Thymus (tissue), 11 donors: ENCODE results near the gene SFMBT1. TPM values are rescaled to one million over a fixed set of nuclear protein-coding genes. Genes with fewer than 3 reads are reported as not detected.

Experiments
- DNase-seq, 9 donors: peaks; one replicate each; pipeline ENCODE4 v3.0.0-alpha.2; 2013; ENCODE audit warnings: low spot score in 9 of 9, low read depth in 6 of 9, missing footprints in 1 of 9
- H3K27ac ChIP-seq, 2 donors: one replicate each; pipeline ENCODE4 v1.5.1; 2013; ENCODE audit warnings: control low read depth in 1 of 2, low read depth in 1 of 2, low read length in 1 of 2, mild to moderate bottlenecking in 1 of 2, moderate library complexity in 1 of 2
- H3K27me3 ChIP-seq, 2 donors: one replicate each; pipeline ENCODE4 v1.5.1; 2013; ENCODE audit warnings: low read length in 1 of 2; ENCODE audit not compliant: control insufficient read depth in 2 of 2, insufficient read depth in 1 of 2
- H3K36me3 ChIP-seq, 2 donors: one replicate each; pipeline ENCODE4 v1.5.1; 2013; ENCODE audit warnings: low read length in 1 of 2, mild to moderate bottlenecking in 1 of 2, moderate library complexity in 1 of 2; ENCODE audit not compliant: control insufficient read depth in 2 of 2, insufficient read depth in 2 of 2
- H3K4me1 ChIP-seq, 2 donors: one replicate each; pipeline ENCODE4 v1.5.1; 2013; ENCODE audit warnings: low read length in 2 of 2; ENCODE audit not compliant: control insufficient read depth in 2 of 2, insufficient read depth in 2 of 2
- H3K4me3 ChIP-seq, 2 donors: one replicate each; pipeline ENCODE4 v1.5.1; 2013; ENCODE audit warnings: low read length in 2 of 2, control low read depth in 1 of 2, mild to moderate bottlenecking in 1 of 2
- H3K9me3 ChIP-seq, 2 donors: one replicate each; pipeline ENCODE4 v1.5.1; 2013; ENCODE audit warnings: low read length in 1 of 2, mild to moderate bottlenecking in 1 of 2; ENCODE audit not compliant: control insufficient read depth in 2 of 2, insufficient read depth in 1 of 2
- WGBS: extraction: QIAGEN DNeasy Blood & Tissue Kit; methylation state at CpG from one replicate; pipeline ENCODE4 v1.1.7; 2013; 5-methylcytosine and 5-hydroxymethylcytosine counted together
- polyA plus RNA-seq: library from polyadenylated mRNA; stranded (reverse); fragments of 200-250 nt; gene quantifications from one replicate; pipeline ENCODE4 v1.2.3, GENCODE V29; 2013
- total RNA-seq: library from RNA; stranded (reverse); fragments of 120-200 nt; gene quantifications from one replicate; pipeline ENCODE4 v1.2.4, GENCODE V29; 2013
- donor health status: healthy.

Gene SFMBT1
- total and polyA plus RNA-seq, 2 donors: 6.2 to 6.4 TPM

GRCh38 chr3:53083521-53083920, 37.6 kb upstream of the SFMBT1 start:
- WGBS: 91% methylated on average over 8 of the region's 8 CpGs
- no peaks in the 10 kb centered on the region for H3K27me3 ChIP-seq
- H3K27ac ChIP-seq: no peak overlapping the region
- H3K36me3 ChIP-seq: peaks cover 10 to 17% of the 10 kb centered on the region in 2 donors
- no peak overlapping the region for H3K4me3 ChIP-seq
- peaks cover 0 to 3% of the 10 kb centered on the region in 2 donors for H3K4me1 ChIP-seq
- no peak for DNase-seq
- no peaks in the 10 kb centered on the region for H3K9me3 ChIP-seq

DNA sequence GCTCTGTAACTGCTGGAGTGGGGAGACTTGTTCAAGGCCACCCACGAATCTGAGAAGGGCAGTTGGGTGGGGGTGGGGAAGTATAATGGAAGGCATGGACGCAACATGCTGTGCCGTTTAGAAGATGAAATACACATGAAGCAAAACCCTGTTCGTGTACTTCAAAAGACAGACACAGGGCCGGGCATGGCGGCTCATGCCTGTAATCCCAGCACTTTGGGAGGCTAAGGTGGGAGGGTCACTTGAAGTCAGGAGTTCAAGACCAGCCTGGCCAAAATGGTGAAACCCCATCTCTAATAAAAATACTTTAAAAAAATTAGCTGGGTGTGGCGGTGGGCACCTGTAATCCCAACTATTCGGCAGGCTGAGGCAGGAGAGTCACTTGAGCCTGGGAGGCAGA, 36.9 kb upstream of the SFMBT1 start:
- peaks cover 6 to 17% of the 10 kb centered on the region in 2 donors for H3K36me3 ChIP-seq
- peaks cover 0 to 3% of the 10 kb centered on the region in 2 donors for H3K4me1 ChIP-seq
- no peaks in the 10 kb centered on the region for H3K9me3 ChIP-seq
- WGBS: 85% methylated on average over 8 of the region's 8 CpGs
- no peaks in the 10 kb centered on the region for H3K27me3 ChIP-seq
- DNase-seq: no peak
- H3K4me3 ChIP-seq: no peak overlapping the region
- no peak overlapping the region for H3K27ac ChIP-seq

DNA sequence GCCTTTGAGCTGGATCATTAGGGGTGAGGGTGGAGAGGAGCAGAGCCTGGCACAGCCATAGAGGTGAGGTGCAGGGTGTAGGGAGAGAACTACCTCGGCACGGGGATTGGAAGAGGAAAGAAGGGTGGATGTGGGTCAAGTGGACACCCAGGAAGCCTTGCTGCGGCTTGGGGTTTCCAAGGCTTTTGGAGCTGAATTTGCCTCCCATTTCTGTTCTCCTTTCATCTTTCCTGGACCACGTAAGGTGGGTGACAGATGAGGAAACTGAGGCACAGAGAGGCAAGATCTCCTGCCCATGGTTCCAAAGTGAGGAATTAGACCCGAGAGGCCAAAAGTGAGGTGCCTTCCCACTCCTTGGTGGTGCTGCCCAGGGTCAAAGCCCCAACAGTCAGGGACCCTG, 35.4 kb upstream of the SFMBT1 start:
- no peak overlapping the region for H3K27ac ChIP-seq
- peaks cover 0 to 3% of the 10 kb centered on the region in 2 donors for H3K4me1 ChIP-seq
- peaks cover 6 to 7% of the 10 kb centered on the region in 2 donors for H3K36me3 ChIP-seq
- no peak for DNase-seq
- WGBS: 98% methylated on average over 5 of the region's 5 CpGs
- H3K4me3 ChIP-seq: no peak overlapping the region
- no peaks in the 10 kb centered on the region for H3K27me3 ChIP-seq
- no peaks in the 10 kb centered on the region for H3K9me3 ChIP-seq

DNA sequence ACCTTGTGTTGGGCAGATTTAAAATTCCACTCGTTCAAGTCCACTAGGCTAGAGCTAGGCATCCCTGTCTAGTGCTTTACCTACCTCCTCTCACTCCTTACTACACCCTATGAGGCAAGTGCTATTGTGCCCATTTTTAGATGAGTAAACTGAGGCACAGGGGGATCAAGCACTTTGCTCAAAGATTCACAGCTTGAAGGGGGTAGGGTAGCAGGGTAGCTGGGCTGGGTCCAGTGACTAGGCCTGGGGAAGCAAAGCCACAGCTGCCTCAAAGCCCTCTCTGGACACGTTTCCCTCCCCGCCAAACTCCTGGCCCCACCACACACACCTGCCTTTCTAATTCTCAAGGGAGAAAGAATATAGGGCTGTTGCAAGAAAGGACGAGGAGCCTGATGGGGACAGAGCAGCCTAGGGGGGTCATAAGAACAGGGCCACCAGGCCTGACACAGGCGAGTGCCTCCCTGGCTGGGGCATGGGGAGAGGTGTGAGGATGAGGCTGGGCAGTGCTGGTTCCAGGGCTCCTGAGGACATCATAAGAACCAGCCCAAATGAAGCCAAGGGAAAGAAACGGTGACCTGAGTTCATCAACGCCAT, 34.8 kb upstream of the SFMBT1 start:
- WGBS: 94% methylated on average over 7 of the region's 7 CpGs
- DNase-seq: no peak
- H3K9me3 ChIP-seq: no peaks in the 10 kb centered on the region
- no peaks in the 10 kb centered on the region for H3K27me3 ChIP-seq
- H3K27ac ChIP-seq: no peak overlapping the region
- H3K36me3 ChIP-seq: peaks cover 6 to 7% of the 10 kb centered on the region in 2 donors
- no peak overlapping the region for H3K4me3 ChIP-seq
- peaks cover 0 to 3% of the 10 kb centered on the region in 2 donors for H3K4me1 ChIP-seq

DNA sequence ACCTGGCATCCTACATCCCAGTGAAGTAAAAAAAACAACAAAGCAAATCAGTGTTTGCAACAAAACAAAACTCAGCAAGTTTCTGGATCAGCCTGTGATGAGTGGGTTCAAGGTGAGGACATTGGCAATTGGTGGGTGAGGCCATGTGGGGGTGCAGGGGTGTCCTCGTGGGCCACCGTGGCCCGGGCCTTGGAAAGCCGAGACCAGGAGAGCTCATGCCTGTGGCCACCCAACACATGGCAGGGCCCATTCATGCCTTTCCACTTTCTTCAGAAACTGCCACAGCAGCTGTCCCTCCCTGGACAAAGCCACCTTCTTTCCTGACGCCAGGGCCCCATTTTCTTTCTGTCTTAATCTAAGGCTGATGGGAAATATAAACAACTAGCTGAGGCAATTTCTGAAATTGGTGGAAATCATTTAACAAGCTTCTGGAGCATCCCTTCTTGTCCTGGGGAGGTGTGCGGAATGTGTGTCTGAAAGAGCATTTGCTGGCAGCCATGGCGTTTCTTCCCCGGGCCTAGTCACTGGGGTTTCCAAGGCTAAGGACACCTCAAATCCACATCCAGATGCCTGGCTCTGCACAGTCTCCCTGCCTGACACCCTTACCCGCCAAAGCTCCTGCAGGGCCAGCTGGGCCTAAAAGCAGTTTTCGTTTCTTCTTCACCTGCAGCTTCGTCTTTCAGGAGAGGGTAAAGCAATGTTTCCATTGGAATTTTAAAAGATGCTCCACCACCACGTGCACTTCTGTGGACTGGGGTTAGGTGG, 34.1 kb upstream of the SFMBT1 start:
- 98% methylated on average over 12 of the region's 12 CpGs for WGBS

DNA sequence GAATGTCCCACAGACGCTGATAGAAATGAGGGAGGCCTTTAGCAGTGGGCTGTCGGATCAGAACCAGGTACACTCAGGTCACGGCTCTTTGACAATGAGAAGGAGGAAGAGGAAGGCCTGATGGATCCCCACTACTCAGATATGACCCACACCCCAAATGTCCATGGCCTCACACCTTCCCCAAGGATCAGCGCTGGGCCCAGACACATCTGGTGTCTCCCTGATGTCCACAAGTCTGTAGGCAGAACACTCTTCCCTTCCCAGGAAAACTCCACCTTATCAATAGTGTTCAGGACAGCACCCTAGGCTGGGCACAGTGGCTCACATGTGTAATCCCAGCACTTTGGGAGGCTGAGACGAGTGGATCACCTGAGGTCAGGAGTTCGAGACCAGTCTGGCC, 33.3 kb upstream of the SFMBT1 start:
- no peaks in the 10 kb centered on the region for H3K9me3 ChIP-seq
- no peak overlapping the region for H3K27ac ChIP-seq
- no peak overlapping the region for H3K4me3 ChIP-seq
- WGBS: 98% methylated on average over 6 of the region's 6 CpGs
- H3K4me1 ChIP-seq: peaks cover 0 to 3% of the 10 kb centered on the region in 2 donors
- no peak for DNase-seq
- H3K27me3 ChIP-seq: no peaks in the 10 kb centered on the region
- H3K36me3 ChIP-seq: peaks cover 0 to 4% of the 10 kb centered on the region in 2 donors

More for the DNA sequence above, 34.1 kb upstream of the SFMBT1 start:
- peaks cover 0 to 3% of the 10 kb centered on the region in 2 donors for H3K4me1 ChIP-seq
- H3K36me3 ChIP-seq: peaks cover 4% of the 10 kb centered on the region in 2 donors
- no peaks in the 10 kb centered on the region for H3K27me3 ChIP-seq
- no peaks in the 10 kb centered on the region for H3K9me3 ChIP-seq
- H3K4me3 ChIP-seq: no peak overlapping the region
- H3K27ac ChIP-seq: no peak overlapping the region
- DNase-seq: no peak

DNA sequence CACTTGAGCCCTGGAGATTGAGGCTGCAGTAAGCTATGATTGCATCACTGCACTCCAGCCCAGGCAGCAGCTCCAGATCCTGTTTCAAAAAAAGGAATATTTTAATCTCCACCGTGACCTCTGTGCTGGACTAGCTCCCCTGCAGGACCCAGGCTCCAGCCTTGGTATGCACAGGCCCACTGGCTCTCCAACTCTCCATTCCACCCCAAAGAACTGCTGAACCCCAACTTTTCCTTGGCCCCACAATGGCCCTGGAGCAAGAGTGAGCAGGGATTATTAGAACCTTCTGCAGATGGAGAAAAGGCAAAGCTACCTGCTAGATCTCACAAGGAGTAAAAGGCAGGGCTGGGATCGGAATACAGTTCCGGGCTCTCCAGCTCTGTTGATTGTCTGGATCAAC, 32.8 kb upstream of the SFMBT1 start:
- DNase-seq: no peak
- Histone ChIP-seq H3K9me3 (no peaks in the 10 kb centered on the region), H3K4me1 (peaks cover 0 to 6% of the 10 kb centered on the region in 2 donors), H3K27ac (no peak overlapping the region), H3K27me3 (no peaks in the 10 kb centered on the region), H3K36me3 (no peaks in the 10 kb centered on the region), H3K4me3 (no peak overlapping the region)
- 95% methylated on average over 3 of the region's 3 CpGs for WGBS

DNA sequence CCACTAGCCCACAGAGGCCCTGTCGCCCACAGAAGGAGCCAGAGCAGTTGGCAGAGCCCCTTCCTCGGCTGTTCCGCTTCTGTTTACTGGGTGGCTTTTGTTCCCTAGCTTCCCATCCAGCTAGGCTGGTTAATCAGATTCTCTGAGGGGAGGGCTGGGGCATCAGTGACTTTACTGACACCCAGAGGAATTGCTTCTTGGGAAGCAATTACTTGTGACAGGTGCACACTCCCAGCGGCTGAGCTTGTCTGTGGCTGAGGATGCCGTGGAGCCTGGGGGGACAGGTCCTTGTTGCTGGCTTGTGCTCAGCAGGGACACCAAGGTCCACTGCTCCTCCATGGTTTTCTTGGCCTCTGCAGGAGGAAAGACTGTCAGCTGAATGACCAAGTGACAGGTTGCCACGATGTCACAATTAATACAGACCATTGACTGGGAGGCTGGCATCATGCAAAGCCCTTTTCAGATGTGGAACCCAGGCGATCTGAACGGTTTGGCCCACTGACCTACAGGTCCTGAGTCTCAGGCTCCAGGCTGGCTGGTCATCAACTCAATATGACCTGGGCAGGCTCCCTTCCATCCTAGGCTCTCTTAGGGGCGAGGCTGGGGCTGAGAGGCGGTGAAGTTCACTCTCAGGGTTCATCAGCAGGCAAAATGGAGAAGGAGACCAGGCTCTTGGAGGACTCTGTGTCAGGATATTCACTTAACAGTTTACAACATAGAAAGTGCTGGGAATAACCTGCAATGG, 31.8 kb upstream of the SFMBT1 start:
- no peaks in the 10 kb centered on the region for H3K27me3 ChIP-seq
- DNase-seq: no peak
- H3K4me1 ChIP-seq: peaks cover 3 to 13% of the 10 kb centered on the region in 2 donors
- H3K9me3 ChIP-seq: no peaks in the 10 kb centered on the region
- H3K27ac ChIP-seq: no peak overlapping the region
- no peak overlapping the region for H3K4me3 ChIP-seq
- no peaks in the 10 kb centered on the region for H3K36me3 ChIP-seq
- WGBS: 97% methylated on average over 10 of the region's 10 CpGs

DNA sequence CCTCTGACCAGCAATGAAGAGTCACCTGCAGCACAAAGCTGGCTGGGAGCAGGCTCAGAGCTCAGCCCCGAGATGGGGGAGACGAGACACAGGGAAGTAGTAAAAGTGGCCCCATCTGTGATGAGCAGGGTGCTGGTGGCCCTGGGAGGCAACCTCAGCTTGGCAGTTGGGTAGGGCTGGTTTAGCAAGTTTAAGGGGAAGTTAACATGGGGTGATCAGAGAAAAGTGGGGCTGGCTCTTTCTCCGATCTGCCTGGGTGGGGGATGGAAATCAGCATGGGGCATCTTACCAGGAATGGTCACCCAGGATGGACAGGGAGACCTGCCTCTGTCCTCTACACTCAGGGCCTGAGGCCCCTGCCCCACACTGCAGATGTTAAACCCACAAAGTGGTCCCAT, 29.9 kb upstream of the SFMBT1 start:
- WGBS: 98% methylated on average over 3 of the region's 3 CpGs
- Histone ChIP-seq H3K27ac (no peak overlapping the region), H3K36me3 (no peaks in the 10 kb centered on the region), H3K9me3 (no peaks in the 10 kb centered on the region), H3K4me3 (no peak overlapping the region), H3K4me1 (peaks cover 6 to 24% of the 10 kb centered on the region in 2 donors), H3K27me3 (no peaks in the 10 kb centered on the region)
- DNase-seq: no peak
